GM18511 (cell line): ENCODE data around the gene PDE1A.
"Not testable (repeated sequence)": the region's sequence is repeated elsewhere in the genome, so short reads cannot be mapped to it uniquely, and the experiment has no call there.

ENCODE experiments used
- ATAC-seq: cut with Tn5 transposase; IDR thresholded peaks from one replicate; pipeline ENCODE4 v1.9.1; 2021; ENCODE audit warnings: mild to moderate bottlenecking, moderate library complexity; ENCODE audit not compliant: unreplicated experiment

Gene PDE1A

DNA sequence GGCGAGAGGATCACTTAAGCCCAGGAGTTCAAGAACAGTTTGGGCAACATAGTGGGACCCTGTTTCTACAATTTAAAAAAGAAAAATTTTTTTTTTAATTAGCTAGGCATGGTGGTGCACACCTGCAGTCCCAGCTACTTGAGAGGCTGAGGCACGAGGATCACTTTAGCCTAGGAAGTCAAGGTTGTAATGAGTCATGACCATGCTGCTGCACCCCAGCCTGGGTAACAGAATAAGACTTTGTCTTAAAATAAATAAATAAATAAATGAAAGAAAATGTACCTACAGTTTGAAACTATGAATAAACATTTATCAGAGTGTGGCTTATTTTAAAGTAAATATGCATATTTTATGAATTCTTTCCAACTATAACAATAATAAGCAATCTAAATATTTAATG lies 16.7 kb downstream of the PDE1A start:
- no peak for ATAC-seq

DNA sequence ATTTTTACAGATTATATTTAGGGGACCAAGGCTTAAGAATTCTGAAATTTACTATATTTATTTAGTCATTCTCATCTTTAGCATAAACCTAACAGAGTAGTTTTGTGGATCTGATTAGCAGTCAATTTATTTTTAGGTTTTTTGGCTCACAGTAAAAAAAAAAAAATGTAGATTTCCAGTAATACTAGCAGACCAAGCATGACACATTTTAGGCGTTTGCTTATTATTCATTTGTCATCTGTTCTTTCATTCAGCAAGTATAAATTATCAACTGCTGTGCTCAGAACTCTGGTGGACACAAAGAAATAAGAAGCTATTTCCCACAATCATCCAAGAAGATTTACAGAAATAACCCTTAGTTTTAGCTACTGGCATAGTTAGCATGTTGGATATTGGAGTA lies 20.6 kb downstream of the PDE1A start:
- ATAC-seq: no peak

DNA sequence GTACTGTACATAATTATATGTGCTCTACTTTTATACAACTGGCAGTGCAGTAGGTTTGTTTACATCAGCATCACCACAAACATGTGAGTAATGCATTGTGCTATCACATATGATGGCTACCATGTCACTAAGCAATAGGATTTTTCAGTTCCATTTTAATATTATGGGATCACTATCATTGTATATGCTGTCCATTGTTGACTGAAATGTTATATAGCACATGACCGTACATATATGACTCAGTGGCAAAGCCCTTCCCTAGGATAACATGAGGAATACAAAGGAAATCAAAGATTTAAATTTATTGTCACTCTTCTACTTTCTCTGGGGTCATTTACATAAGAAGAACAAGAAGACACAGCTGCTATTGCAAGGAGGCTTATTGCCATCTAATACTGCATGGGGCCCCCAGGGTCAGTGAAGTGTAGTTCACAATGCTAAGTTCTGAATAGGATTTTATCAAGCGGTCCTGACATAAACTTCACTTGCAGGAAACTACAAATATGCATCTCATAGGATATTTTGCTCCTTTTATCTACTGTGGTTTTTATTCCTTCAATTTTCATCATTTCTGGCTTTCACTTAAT lies 21.8 kb downstream of the PDE1A start:
- no peak for ATAC-seq

- no peak for ATAC-seq
Measured at GRCh38 chr2:182404092-182404491, 22.7 kb downstream of the PDE1A start.

DNA sequence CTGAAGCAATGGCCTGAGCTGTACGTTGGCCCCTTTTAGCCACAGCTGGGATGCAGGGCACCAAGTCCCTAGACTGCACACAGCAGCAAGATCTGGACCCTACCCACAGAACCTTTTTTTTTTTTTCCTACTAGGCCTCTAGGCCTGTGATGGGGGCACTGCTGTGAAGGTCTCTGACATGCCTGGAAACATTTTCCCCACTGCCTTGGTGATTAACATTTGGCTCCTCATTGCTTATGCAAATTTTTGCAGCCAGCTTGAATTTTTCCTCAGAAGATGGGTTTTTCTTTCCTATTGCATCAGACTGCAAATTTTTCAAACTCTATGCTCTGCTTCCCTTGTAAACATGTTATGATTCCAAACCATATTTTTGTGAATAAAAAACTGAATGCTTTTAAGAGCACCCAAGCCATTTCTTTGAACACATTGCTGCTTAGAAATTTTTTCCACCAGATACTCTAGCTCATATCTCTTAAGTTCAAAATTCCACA lies 33.5 kb downstream of the PDE1A start:
- ATAC-seq: no peak

DNA sequence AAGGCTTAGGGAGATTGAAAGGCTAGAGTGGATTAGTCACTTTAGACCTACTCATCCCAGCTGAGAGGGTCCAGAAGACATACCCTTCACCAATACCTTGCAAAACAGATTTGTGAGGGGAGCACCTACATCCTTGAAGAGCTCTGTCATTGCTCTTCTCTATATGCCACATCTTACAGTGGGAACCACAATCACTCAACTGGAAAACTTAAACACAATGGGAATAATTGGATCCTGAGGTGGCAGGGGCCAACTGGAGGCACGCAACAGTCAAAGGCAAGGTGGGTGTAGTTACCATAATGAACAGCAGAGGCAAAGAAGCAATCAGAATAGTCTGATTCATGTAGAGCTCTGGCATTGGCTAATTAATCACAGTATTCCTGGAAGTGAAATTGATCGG lies 35.4 kb downstream of the PDE1A start:
- ATAC-seq: no peak

DNA sequence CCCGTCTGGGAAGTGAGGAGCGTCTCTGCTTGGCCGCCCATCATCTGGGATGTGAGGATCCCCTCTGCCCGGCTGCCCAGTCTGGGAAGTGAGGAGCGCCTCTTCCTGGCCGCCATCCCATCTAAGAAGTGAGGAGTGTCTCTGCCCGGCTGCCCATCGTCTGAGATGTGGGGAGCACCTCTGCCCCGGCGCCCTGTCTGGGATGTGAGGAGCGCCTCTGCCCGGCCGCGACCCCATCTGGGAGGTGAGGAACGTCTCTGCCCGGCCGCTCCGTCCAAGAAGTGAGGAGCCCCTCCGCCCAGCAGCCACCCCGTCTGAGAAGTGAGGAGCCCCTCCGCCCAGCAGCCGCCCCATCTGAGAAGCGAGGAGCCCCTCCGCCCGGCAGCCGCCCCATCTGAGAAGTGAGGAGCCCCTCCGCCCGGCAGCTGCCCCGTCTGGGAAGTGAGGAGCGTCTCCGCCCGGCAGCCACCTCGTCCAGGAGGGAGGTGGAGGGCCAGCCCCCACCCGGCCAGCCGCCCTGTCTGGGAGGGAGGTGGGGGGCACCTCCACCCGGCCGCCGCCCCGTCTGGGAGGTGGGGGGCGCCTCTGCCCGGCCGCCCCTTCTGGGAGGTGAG lies 40.5 kb downstream of the PDE1A start:
- ATAC-seq: not testable (repeated sequence)

GRCh38 chr2:182384860-182385259 lies 42.0 kb downstream of the PDE1A start:
- no peak for ATAC-seq

DNA sequence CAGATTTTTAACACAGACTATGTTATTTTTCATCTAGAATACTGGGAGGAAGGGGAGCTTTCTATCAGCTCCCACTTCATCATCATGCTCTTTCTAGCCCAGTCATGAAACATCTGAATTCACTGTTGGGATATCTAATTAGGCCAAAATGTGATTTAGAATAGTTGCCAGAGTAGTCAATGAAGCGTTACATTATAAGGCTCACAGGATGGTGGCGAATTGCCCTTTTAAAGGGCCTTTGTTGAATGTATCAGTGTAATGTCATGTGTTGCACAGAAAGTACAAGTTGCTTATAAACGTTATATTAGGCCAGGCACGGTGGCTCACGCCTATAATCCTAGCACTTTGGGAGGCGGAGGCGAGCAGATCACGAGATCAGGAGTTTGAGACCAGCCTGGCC lies 45.6 kb downstream of the PDE1A start:
- ATAC-seq: no peak

- ATAC-seq: no peak
Measured at GRCh38 chr2:182379241-182379640, 47.6 kb downstream of the PDE1A start.

- ATAC-seq: no peak
Measured at GRCh38 chr2:182378759-182379158, 48.1 kb downstream of the PDE1A start.

DNA sequence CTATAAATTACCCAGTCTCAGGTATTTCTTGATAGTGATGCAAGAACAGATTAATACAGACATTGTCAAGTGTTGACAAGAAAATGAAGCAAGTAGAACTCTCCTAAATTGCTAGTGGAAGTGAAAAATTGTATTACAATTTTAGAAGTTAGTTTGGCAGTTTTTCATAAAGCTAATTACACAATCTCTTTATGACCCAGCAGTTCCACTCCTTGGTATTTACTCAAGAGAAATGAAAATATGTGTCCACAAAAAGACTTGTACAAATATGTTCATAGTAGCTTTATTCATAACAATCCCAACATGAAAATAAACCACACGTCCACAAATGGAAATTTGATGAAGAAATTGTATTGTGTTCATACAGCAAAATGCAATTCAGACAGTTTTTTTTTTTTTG lies 49.4 kb downstream of the PDE1A start:
- ATAC-seq: no peak

GRCh38 chr2:182375862-182376261 lies 51.0 kb downstream of the PDE1A start:
- ATAC-seq: no peak

GRCh38 chr2:182372661-182373060 lies 54.2 kb downstream of the PDE1A start:
- ATAC-seq: no peak

DNA sequence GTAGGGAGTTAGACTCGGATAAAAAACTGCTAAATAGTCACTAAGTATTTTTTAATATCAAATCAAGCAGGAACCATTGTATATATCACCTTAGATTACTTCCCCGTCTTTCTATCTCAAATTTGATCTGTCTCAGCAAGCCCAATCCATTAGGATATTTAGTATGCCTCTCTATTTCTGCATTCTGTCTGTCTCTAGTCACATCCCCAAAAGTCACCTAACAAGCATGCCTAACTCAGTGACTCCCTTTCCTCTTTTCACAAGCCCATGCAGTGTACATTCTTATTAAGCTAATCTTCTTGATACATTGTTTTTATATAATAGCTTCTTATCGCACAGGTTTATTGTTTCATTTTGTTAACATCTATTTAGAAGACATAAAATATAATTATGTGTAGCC lies 57.8 kb downstream of the PDE1A start:
- ATAC-seq: no peak

GRCh38 chr2:182368446-182368845 lies 58.4 kb downstream of the PDE1A start:
- no peak for ATAC-seq

DNA sequence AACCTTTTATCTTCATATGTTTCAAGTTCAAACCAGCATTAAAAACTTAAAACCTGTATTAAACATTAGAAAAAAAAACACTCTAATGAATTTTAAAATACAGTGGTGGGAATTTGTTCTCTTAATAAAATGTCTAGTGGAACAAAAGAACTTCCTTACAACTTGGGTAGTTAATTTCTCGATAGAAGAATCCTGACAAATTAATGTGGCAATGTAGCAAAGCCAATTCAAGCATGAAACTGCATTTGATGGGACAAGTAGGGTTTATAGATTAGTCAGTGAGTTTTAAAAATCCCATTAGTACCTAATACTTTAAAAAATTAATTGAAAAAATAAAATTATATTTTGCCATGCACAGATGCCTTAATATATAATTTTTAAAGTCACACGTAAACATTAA lies 59.4 kb downstream of the PDE1A start:
- no peak for ATAC-seq

DNA sequence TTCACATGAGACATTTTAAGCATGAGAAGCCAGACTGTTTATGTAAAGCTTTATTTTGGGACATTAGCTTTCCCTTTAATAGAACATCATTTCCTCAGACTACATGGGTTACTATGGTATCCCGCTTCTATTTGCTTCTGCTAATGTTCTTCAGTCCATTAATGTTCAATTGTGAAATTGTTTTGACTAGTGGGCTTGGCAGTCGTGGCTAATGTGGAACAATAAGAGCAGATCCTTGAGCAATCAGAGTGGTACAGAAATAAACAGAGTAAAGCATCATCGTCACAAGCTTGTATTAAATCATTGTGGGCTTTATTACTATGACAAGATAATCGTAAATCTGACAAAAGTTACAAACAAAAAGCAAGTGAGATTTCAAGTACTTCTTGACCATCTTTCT lies 60.2 kb downstream of the PDE1A start:
- ATAC-seq: no peak

DNA sequence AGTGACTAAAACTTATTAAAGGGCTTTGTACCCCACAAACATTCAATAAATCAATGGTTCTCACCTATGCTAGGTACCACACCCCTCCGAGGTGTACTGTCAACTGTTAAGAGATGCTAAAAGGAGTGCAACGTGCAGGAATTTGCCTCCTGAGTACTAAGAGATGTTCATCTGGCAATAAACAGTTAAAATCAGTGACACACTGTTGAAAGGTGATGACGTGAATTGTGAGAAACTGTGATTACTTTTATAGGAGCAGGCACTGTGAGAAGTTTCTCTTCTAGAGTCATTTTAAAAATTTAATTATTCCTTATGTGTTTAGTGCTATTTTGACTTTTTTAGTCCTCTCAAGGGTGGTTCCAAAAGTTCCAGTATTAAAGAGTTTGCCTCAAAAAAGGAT lies 61.0 kb downstream of the PDE1A start:
- ATAC-seq: no peak

GRCh38 chr2:182361477-182361876 lies 65.4 kb downstream of the PDE1A start:
- no peak for ATAC-seq

DNA sequence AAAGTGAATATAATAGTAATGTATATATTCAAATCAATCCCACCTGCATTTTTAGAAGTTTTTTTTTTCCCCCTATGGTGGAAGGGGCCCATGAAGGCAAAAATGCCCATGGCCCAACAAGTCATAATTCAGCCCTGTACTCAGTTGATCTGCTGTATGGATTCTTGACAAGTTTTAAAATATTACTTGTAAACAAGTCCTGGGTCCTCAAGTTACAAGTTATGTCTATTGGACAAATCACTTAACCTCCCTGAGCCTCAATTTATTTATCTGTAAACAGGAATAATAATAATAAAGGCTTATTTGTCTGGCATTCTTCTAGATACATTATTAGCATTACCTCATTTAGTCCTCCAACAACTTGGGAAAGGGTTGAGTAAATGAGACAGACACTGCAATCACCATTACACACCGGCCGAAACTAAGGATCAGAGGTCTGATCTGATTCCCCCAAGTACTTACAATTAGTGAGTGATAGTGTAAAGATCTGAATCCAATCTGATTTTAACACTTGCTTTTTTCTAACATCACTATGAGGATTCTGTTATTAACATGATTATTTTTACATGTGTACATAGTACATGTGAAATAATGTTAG lies 66.1 kb downstream of the PDE1A start:
- ATAC-seq: no peak

- no peak for ATAC-seq
Measured at GRCh38 chr2:182359990-182360662, 66.7 kb downstream of the PDE1A start.
